Immature natural killer cell (primary cell): ENCODE data around the gene PTPRG. TPM values are rescaled to one million over a fixed set of nuclear protein-coding genes. Genes with fewer than 3 reads are reported as not detected.

Experiments used
- DNase-seq, 3 donors: peaks; one replicate each; pipeline ENCODE4 v3.0.0; 2022; ENCODE audit warnings: mixed read lengths in 1 of 3
- H3K27ac Mint-ChIP-seq, 6 donors: one replicate each; pipeline ENCODE4 v1.8.0; 2020; ENCODE audit warnings: mixed read lengths in 6 of 6, mild to moderate bottlenecking in 5 of 6, inconsistent platforms in 4 of 6, moderate library complexity in 3 of 6
- H3K27me3 Mint-ChIP-seq, 3 donors: one replicate each; pipeline ENCODE4 v1.8.0; 2020 to 2021; ENCODE audit warnings: low read depth in 3 of 3, mild to moderate bottlenecking in 3 of 3, mixed read lengths in 3 of 3, moderate library complexity in 3 of 3, inconsistent platforms in 1 of 3
- H3K36me3 Mint-ChIP-seq, 3 donors: one replicate each; pipeline ENCODE4 v1.8.0; 2020; ENCODE audit warnings: mixed read lengths in 3 of 3, inconsistent platforms in 2 of 3, mild to moderate bottlenecking in 2 of 3
- H3K4me1 Mint-ChIP-seq, 2 donors: one replicate each; pipeline ENCODE4 v1.8.0; 2020; ENCODE audit warnings: inconsistent platforms in 2 of 2, mild to moderate bottlenecking in 2 of 2, mixed read lengths in 2 of 2, moderate library complexity in 1 of 2
- H3K4me3 Mint-ChIP-seq, 5 donors: one replicate each; pipeline ENCODE4 v1.8.0; 2020; ENCODE audit warnings: mild to moderate bottlenecking in 5 of 5, mixed read lengths in 5 of 5, inconsistent platforms in 3 of 5, moderate library complexity in 3 of 5
- H3K9me3 Mint-ChIP-seq, 6 donors: one replicate each; pipeline ENCODE4 v1.8.0; 2020; ENCODE audit warnings: mild to moderate bottlenecking in 6 of 6, mixed read lengths in 6 of 6, inconsistent platforms in 4 of 6, moderate library complexity in 3 of 6
- polyA plus RNA-seq, 3 donors: library from polyadenylated mRNA; unstranded; fragments of 300-500 nt; fragmentation: Illumina TruSeq; gene quantifications; one replicate each; pipeline ENCODE4 v1.2.3, GENCODE V29; 2021

Gene PTPRG
- polyA plus RNA-seq, 3 donors from 2014 or later = 0.13 TPM; not detected in 2

DNA sequence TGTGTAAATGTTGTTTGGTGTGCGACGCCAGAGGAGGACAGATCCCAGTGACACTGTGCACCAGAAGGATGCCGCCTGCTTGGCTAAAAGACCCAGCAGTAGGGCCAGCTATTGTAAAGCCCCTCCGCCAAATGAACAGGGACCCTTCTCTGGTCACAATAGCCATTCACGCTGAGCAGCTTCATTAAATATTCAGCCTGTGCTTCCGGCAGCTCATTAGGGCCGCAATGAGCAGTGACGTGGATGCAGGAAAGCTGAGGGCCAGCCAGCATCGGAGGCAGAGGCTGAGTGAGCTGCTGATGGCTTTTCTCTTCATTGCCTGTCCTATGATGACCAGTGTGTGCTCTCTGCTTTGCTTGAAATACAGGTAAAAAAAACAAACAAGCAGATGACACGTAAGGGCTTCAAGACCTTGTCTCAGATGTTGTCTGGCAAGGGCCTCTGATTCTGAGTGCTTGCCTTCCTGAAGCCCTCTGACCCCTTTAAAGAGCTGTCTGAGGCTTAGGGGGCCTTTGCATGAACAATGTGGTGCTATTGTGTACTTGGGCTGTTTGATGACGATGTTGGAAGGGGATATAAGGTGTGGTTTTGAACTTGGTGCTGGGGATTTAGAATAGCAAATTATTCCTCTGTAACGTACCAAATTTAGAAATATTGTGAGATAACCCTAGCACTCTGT, 681.6 kb downstream of the PTPRG start:
- Mint-ChIP-seq H3K4me3 (no peak overlapping the region), H3K27ac (no peak overlapping the region), H3K9me3 (peaks cover 0 to 6% (median 0%) of the 10 kb centered on the region in 6 donors), H3K27me3 (peaks cover 0 to 3% (median 0%) of the 10 kb centered on the region in 3 donors), H3K36me3 (no peaks in the 10 kb centered on the region), H3K4me1 (no peaks in the 10 kb centered on the region)
- DNase-seq = no peak

DNA sequence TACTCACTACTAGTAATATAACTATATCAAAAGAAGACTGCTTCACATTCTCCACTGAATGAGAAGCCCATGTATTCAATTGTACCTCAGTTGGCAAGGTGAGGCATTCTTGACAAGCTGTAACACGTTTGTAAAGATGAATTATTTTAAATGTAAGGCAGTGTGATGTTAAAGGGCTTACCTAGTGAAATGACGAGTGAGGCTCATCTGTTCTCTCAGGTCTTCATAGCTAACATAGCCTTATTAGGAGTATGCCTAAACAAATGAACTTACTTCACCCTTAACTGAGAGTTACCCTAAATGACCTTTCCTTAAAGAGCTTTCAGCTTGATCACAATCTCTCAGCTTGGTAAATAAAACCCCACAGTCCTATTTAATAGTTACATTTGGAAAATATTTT, 684.7 kb downstream of the PTPRG start:
- no peak overlapping the region for H3K27ac Mint-ChIP-seq
- H3K9me3 Mint-ChIP-seq = peaks cover 0 to 6% (median 0%) of the 10 kb centered on the region in 6 donors
- no peaks in the 10 kb centered on the region for H3K27me3 Mint-ChIP-seq
- H3K36me3 Mint-ChIP-seq = no peaks in the 10 kb centered on the region
- no peak overlapping the region for H3K4me3 Mint-ChIP-seq
- DNase-seq = no peak
- no peaks in the 10 kb centered on the region for H3K4me1 Mint-ChIP-seq

- Mint-ChIP-seq H3K4me3 (no peak overlapping the region), H3K27me3 (no peaks in the 10 kb centered on the region), H3K9me3 (peaks cover 0 to 5% (median 0%) of the 10 kb centered on the region in 6 donors), H3K36me3 (no peaks in the 10 kb centered on the region), H3K27ac (no peak overlapping the region), H3K4me1 (no peaks in the 10 kb centered on the region)
- DNase-seq = no peak
Observed at GRCh38 chr3:62246985-62247384, 685.6 kb downstream of the PTPRG start.

- H3K36me3 Mint-ChIP-seq = no peaks in the 10 kb centered on the region
- H3K27ac Mint-ChIP-seq = no peak overlapping the region
- H3K4me3 Mint-ChIP-seq = no peak overlapping the region
- H3K9me3 Mint-ChIP-seq = peaks cover 0 to 5% (median 1%) of the 10 kb centered on the region in 6 donors
- no peak for DNase-seq
- H3K4me1 Mint-ChIP-seq = no peaks in the 10 kb centered on the region
- peaks cover 0 to 2% (median 0%) of the 10 kb centered on the region in 3 donors for H3K27me3 Mint-ChIP-seq
Observed at GRCh38 chr3:62248734-62249483, 687.5 kb downstream of the PTPRG start.

- Mint-ChIP-seq H3K27me3 (peaks cover 0 to 2% (median 0%) of the 10 kb centered on the region in 3 donors), H3K4me1 (no peaks in the 10 kb centered on the region)
Observed at GRCh38 chr3:62249484-62249776, 688.1 kb downstream of the PTPRG start.

DNA sequence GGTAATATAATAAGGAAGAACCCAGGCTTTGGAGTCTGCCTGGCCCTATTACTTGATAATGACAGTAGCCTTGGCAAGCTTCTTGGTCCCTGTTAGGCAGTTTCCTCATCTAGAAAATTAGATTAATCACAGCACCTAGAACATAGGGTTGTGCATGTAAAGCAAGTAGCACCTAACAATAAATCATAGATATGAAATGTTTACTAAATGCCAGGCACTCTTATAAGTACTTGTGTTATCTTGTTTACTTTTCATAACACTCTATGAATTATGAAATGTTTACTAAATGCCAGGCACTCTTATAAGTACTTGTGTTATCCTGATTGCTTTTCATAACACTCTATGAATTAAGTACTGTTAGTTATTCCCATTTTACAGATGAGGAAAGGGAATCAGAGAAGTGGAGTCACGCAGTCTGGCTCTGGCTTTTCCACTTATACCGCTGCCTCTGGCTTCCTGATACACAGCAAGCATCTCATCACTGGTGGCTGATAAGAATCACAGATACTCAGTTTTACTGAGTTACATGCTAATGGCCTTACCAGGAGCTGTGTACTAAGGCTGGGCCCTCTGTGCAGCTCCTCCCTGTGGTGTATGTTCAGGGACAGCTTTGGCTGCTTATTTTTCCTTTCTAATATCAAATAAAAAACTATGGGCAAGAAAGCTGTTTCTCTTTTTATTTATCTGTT, 688.6 kb downstream of the PTPRG start:
- no peak overlapping the region for H3K27ac Mint-ChIP-seq
- H3K9me3 Mint-ChIP-seq = peaks cover 0 to 9% (median 2%) of the 10 kb centered on the region in 6 donors
- no peak overlapping the region for H3K4me3 Mint-ChIP-seq
- H3K36me3 Mint-ChIP-seq = no peaks in the 10 kb centered on the region
- H3K27me3 Mint-ChIP-seq = peaks cover 0 to 2% (median 0%) of the 10 kb centered on the region in 3 donors
- no peaks in the 10 kb centered on the region for H3K4me1 Mint-ChIP-seq
- DNase-seq = no peak

More at GRCh38 chr3:62249484-62249776, 688.1 kb downstream of the PTPRG start:
- Mint-ChIP-seq H3K9me3 (peaks cover 0 to 5% (median 2%) of the 10 kb centered on the region in 6 donors), H3K4me3 (no peak overlapping the region), H3K27ac (no peak overlapping the region), H3K36me3 (no peaks in the 10 kb centered on the region)
- DNase-seq = no peak

DNA sequence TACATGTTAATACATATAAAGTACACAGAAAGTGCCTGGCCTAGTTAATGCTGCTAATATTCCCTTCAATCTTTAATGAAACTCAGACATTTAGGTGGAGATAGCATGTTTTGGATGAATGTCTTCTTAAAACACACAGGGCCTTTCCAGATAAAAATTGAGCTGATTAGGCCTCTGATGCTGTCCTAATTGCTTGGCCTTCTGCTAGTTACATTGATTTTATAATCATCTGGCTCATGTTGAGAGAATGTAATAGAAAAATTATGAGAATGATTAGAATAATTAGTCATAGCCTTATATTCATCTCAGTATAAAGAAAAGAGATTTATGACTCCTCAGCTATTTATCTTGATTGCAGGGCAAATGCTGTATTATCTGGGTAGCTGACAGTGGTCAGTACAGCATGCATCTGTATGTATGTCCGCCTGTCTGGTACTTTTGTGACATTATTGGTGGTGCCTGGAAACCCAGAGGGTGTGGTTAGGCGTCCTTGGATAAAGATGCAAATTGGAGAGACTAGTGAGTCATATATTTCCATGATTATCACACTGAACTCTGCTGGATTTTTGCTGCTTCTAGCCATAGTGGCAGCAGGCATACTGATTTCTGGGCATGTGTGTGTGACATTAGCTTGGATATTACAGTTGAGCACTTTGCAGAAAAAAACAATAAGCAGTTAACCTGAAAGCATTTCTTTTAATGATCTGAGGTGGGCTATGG, 691.2 kb downstream of the PTPRG start:
- H3K36me3 Mint-ChIP-seq = no peaks in the 10 kb centered on the region
- no peak overlapping the region for H3K4me3 Mint-ChIP-seq
- H3K9me3 Mint-ChIP-seq = peaks cover 0 to 10% (median 2%) of the 10 kb centered on the region in 6 donors

GRCh38 chr3:62253971-62254370, 692.6 kb downstream of the PTPRG start:
- peaks cover 0 to 10% (median 4%) of the 10 kb centered on the region in 6 donors for H3K9me3 Mint-ChIP-seq

More for the DNA sequence above, 691.2 kb downstream of the PTPRG start:
- Mint-ChIP-seq H3K4me1 (no peaks in the 10 kb centered on the region), H3K27me3 (peaks cover 0 to 2% (median 2%) of the 10 kb centered on the region in 3 donors), H3K27ac (no peak overlapping the region)
- DNase-seq = no peak

GRCh38 chr3:62255758-62256157, 694.4 kb downstream of the PTPRG start:
- no peak overlapping the region for H3K27ac Mint-ChIP-seq
- H3K27me3 Mint-ChIP-seq = peaks cover 0 to 4% (median 2%) of the 10 kb centered on the region in 3 donors
- no peaks in the 10 kb centered on the region for H3K36me3 Mint-ChIP-seq
- H3K4me3 Mint-ChIP-seq = no peak overlapping the region
- no peaks in the 10 kb centered on the region for H3K4me1 Mint-ChIP-seq
- DNase-seq = no peak
- peaks cover 0 to 10% (median 7%) of the 10 kb centered on the region in 6 donors for H3K9me3 Mint-ChIP-seq

More at GRCh38 chr3:62253971-62254370, 692.6 kb downstream of the PTPRG start:
- no peak for DNase-seq
- H3K27me3 Mint-ChIP-seq = peaks cover 0 to 2% (median 2%) of the 10 kb centered on the region in 3 donors
- H3K36me3 Mint-ChIP-seq = no peaks in the 10 kb centered on the region
- H3K4me3 Mint-ChIP-seq = no peak overlapping the region
- H3K27ac Mint-ChIP-seq = no peak overlapping the region
- H3K4me1 Mint-ChIP-seq = no peaks in the 10 kb centered on the region

DNA sequence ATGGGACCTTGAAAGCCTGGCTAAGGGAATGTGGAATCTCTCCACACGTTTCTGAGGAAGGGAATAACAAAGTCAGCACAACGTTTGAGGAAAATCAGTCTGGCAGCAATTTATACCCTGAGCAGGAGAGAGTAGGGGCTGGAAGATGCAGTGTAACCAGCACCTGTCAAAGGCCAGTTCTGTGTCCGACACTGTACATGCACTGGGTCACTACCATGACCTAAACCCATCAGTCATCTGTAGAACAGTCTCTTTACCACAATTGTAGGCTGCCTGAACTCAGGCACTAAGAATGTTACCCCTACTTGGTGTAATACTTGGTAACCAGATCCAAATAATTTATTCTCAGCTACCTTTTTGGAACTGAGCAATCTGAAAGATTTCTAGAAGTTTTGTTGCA, 698.6 kb downstream of the PTPRG start:
- H3K4me1 Mint-ChIP-seq = no peaks in the 10 kb centered on the region
- H3K4me3 Mint-ChIP-seq = no peak overlapping the region
- peaks cover 0 to 4% (median 0%) of the 10 kb centered on the region in 3 donors for H3K27me3 Mint-ChIP-seq
- H3K36me3 Mint-ChIP-seq = no peaks in the 10 kb centered on the region
- DNase-seq = no peak
- H3K9me3 Mint-ChIP-seq = peaks cover 0 to 12% (median 2%) of the 10 kb centered on the region in 6 donors
- no peak overlapping the region for H3K27ac Mint-ChIP-seq

DNA sequence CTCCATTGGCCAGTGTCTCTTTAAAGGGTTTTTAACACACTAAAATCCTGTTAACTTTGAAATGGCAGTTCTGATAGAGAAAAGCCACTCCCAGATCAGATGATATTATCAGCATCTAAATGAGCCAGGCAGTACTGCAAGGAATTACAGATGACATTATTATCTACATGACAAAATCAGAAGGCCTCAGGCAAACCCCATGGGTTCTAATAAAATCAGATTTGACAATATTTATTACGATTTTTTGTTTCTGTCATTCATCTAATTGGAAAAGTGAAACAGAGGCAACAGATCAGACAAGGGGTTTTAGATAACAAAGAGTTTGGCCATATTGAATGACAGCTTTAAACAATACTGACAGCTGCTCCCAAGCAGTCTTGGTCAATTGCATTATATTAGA, 699.3 kb downstream of the PTPRG start:
- H3K36me3 Mint-ChIP-seq = no peaks in the 10 kb centered on the region
- peaks cover 0 to 12% (median 2%) of the 10 kb centered on the region in 6 donors for H3K9me3 Mint-ChIP-seq
- H3K4me1 Mint-ChIP-seq = no peaks in the 10 kb centered on the region
- no peak overlapping the region for H3K4me3 Mint-ChIP-seq
- H3K27me3 Mint-ChIP-seq = peaks cover 0 to 4% (median 0%) of the 10 kb centered on the region in 3 donors
- DNase-seq = no peak
- no peak overlapping the region for H3K27ac Mint-ChIP-seq

GRCh38 chr3:62261121-62261520, 699.8 kb downstream of the PTPRG start:
- no peaks in the 10 kb centered on the region for H3K4me1 Mint-ChIP-seq
- peaks cover 0 to 2% (median 0%) of the 10 kb centered on the region in 3 donors for H3K27me3 Mint-ChIP-seq
- peaks cover 0 to 12% (median 2%) of the 10 kb centered on the region in 6 donors for H3K9me3 Mint-ChIP-seq
- no peak overlapping the region for H3K4me3 Mint-ChIP-seq
- no peaks in the 10 kb centered on the region for H3K36me3 Mint-ChIP-seq
- no peak overlapping the region for H3K27ac Mint-ChIP-seq
- no peak for DNase-seq

DNA sequence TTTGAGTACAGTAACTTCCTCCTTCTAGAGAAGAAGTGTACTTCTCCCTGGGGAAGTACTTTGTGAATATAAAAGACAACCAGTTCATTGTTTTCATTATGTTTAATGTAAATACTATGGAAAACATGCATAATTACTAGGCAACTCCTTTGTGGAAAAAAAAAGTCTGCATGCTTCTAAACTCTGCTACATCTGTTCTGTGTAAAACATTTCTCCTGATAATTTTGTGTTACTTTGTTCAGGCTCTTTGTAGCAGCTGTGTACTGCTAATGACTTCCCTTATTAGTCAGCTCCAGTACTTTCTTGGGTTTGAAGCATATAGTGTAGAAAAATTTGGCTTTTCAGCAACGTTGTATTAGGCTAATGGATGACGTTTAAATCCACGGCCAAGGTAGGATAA, 700.4 kb downstream of the PTPRG start:
- H3K27me3 Mint-ChIP-seq = peaks cover 0 to 2% (median 0%) of the 10 kb centered on the region in 3 donors
- DNase-seq = no peak
- H3K9me3 Mint-ChIP-seq = peaks cover 0 to 12% (median 2%) of the 10 kb centered on the region in 6 donors
- no peak overlapping the region for H3K4me3 Mint-ChIP-seq
- no peak overlapping the region for H3K27ac Mint-ChIP-seq
- H3K4me1 Mint-ChIP-seq = no peaks in the 10 kb centered on the region
- H3K36me3 Mint-ChIP-seq = no peaks in the 10 kb centered on the region
